Fibroblast of peridontal ligament (primary cell): Measurements from ENCODE around the gene MORN3.
"Not testable (repeated sequence)": the region's sequence is repeated elsewhere in the genome, so short reads cannot be mapped to it uniquely, and the experiment has no call there.

Experiments
- DNase-seq: peaks from one replicate; pipeline ENCODE4 v3.0.0-alpha.2; 2010; ENCODE audit errors: extremely low read depth

MORN3 gene

GRCh38 chr12:121669521-121669900, at the start of gene MORN3:
Gene MORN3 (minus strand): TSS chr12:121669654. CDS start chr12:121669483, 171 bp downstream.
- DNase-seq: no peak

- DNase-seq: no peak
Observed at GRCh38 chr12:121718653-121719239, 49.3 kb upstream of the MORN3 start.

GRCh38 chr12:121717041-121717699, 47.7 kb upstream of the MORN3 start:
- DNase-seq: peak; percentile 89

GRCh38 chr12:121715862-121716435, 46.5 kb upstream of the MORN3 start:
- DNase-seq: no peak

- not testable (repeated sequence) for DNase-seq
Observed at GRCh38 chr12:121715055-121715454, 45.6 kb upstream of the MORN3 start.

GRCh38 chr12:121713793-121714192, 44.3 kb upstream of the MORN3 start:
- no peak for DNase-seq

GRCh38 chr12:121713257-121713777, 43.9 kb upstream of the MORN3 start:
- peak; percentile 21 for DNase-seq

- peak; percentile 55 for DNase-seq
Observed at GRCh38 chr12:121712461-121713256, 43.2 kb upstream of the MORN3 start, which contains the start of gene TMEM120B. Gene TMEM120B (plus strand): TSS chr12:121712752. CDS start chr12:121712896, 144 bp downstream.

GRCh38 chr12:121712190-121712460, 42.7 kb upstream of the MORN3 start:
- peak; percentile 34 for DNase-seq

GRCh38 chr12:121711361-121712189, 42.1 kb upstream of the MORN3 start:
- DNase-seq: no peak

GRCh38 chr12:121709478-121709961, 40.1 kb upstream of the MORN3 start:
- peak; percentile 54 for DNase-seq

- DNase-seq: not testable (repeated sequence)
Observed at GRCh38 chr12:121709064-121709424, 39.6 kb upstream of the MORN3 start.

- no peak for DNase-seq
Observed at GRCh38 chr12:121708313-121709063, 39.0 kb upstream of the MORN3 start.

GRCh38 chr12:121705514-121705913, 36.1 kb upstream of the MORN3 start:
- no peak for DNase-seq

GRCh38 chr12:121702944-121703343, 33.5 kb upstream of the MORN3 start:
- no peak for DNase-seq

- DNase-seq: no peak
Observed at GRCh38 chr12:121701667-121702277, 32.3 kb upstream of the MORN3 start.

GRCh38 chr12:121697861-121698260, 28.4 kb upstream of the MORN3 start:
- DNase-seq: not testable (repeated sequence)

- DNase-seq: peak; percentile 78
Observed at GRCh38 chr12:121697093-121697698, 27.7 kb upstream of the MORN3 start.

- no peak for DNase-seq
Observed at GRCh38 chr12:121693155-121693687, 23.8 kb upstream of the MORN3 start.
